Measurements from ENCODE around the gene OPN3. TPM values are rescaled to one million over a fixed set of nuclear protein-coding genes. Genes with fewer than 3 reads are reported as not detected.

The OPN3 gene
- total RNA-seq, 1 donor from 2014 or later: 12.5 TPM

GRCh38 chr1:241557031-241557430 lies 83.1 kb downstream of the OPN3 start:
- H3K27ac Mint-ChIP-seq (ENCODE audit: unreplicated experiment): no peak overlapping the region
- no peaks in the 10 kb centered on the region for H3K36me3 Mint-ChIP-seq (ENCODE audit: unreplicated experiment)
- DNase-seq: no peak
- no peaks in the 10 kb centered on the region for H3K4me1 Mint-ChIP-seq (ENCODE audit: low read depth, unreplicated experiment)
- TF ChIP-seq, protein P1, sequence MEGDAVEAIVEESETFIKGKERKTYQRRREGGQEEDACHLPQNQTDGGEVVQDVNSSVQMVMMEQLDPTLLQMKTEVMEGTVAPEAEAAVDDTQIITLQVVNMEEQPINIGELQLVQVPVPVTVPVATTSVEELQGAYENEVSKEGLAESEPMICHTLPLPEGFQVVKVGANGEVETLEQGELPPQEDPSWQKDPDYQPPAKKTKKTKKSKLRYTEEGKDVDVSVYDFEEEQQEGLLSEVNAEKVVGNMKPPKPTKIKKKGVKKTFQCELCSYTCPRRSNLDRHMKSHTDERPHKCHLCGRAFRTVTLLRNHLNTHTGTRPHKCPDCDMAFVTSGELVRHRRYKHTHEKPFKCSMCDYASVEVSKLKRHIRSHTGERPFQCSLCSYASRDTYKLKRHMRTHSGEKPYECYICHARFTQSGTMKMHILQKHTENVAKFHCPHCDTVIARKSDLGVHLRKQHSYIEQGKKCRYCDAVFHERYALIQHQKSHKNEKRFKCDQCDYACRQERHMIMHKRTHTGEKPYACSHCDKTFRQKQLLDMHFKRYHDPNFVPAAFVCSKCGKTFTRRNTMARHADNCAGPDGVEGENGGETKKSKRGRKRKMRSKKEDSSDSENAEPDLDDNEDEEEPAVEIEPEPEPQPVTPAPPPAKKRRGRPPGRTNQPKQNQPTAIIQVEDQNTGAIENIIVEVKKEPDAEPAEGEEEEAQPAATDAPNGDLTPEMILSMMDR (IDR thresholded peaks at IDR 0.05; ENCODE audit: partially characterized antibody, unreplicated experiment): no peak
- H3K9me3 Mint-ChIP-seq (ENCODE audit: unreplicated experiment): no peaks in the 10 kb centered on the region
- H3K27me3 Mint-ChIP-seq (ENCODE audit: unreplicated experiment): peaks cover 2% of the 10 kb centered on the region
- no peak overlapping the region for H3K4me3 Mint-ChIP-seq (ENCODE audit: unreplicated experiment)

DNA sequence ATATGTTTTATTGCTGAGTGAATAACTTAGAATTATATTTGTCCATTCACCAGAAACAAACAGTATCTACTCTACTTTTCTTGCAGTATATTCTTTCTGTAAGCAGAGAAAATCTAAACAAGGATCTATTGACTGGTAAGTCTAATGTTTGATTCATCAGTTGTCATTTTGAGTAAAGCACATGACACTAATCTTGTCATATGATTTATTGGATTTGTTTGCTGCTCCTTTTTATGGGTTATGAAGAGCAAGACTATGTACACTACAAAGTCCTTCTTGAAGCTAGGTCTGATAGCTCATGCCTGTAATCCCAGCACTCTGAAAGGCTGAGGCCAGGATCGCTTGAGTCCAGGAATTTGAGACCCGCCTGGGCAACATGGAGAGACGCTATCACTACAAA lies 84.6 kb downstream of the OPN3 start:
- Mint-ChIP-seq H3K4me1 (ENCODE audit: low read depth, unreplicated experiment) (no peaks in the 10 kb centered on the region), H3K36me3 (ENCODE audit: unreplicated experiment) (no peaks in the 10 kb centered on the region), H3K9me3 (ENCODE audit: unreplicated experiment) (no peaks in the 10 kb centered on the region), H3K27ac (ENCODE audit: unreplicated experiment) (no peak overlapping the region), H3K27me3 (ENCODE audit: unreplicated experiment) (no peaks in the 10 kb centered on the region), H3K4me3 (ENCODE audit: unreplicated experiment) (no peak overlapping the region)
- TF ChIP-seq, protein P1 (IDR thresholded peaks at IDR 0.05; ENCODE audit: partially characterized antibody, unreplicated experiment): no peak
- DNase-seq: no peak

GRCh38 chr1:241553886-241554592 lies 86.1 kb downstream of the OPN3 start:
- no peak overlapping the region for H3K27ac Mint-ChIP-seq (ENCODE audit: unreplicated experiment)
- H3K27me3 Mint-ChIP-seq (ENCODE audit: unreplicated experiment): no peaks in the 10 kb centered on the region
- no peaks in the 10 kb centered on the region for H3K9me3 Mint-ChIP-seq (ENCODE audit: unreplicated experiment)
- DNase-seq: no peak
- H3K4me3 Mint-ChIP-seq (ENCODE audit: unreplicated experiment): no peak overlapping the region
- TF ChIP-seq, protein P1 (IDR thresholded peaks at IDR 0.05; ENCODE audit: partially characterized antibody, unreplicated experiment): no peak
- H3K4me1 Mint-ChIP-seq (ENCODE audit: low read depth, unreplicated experiment): no peaks in the 10 kb centered on the region
- no peaks in the 10 kb centered on the region for H3K36me3 Mint-ChIP-seq (ENCODE audit: unreplicated experiment)

GRCh38 chr1:241551759-241552638 lies 88.2 kb downstream of the OPN3 start:
- DNase-seq: no peak
- Mint-ChIP-seq H3K4me3 (ENCODE audit: unreplicated experiment) (no peak overlapping the region), H3K9me3 (ENCODE audit: unreplicated experiment) (no peaks in the 10 kb centered on the region), H3K36me3 (ENCODE audit: unreplicated experiment) (no peaks in the 10 kb centered on the region), H3K4me1 (ENCODE audit: low read depth, unreplicated experiment) (no peaks in the 10 kb centered on the region), H3K27ac (ENCODE audit: unreplicated experiment) (no peak overlapping the region), H3K27me3 (ENCODE audit: unreplicated experiment) (no peaks in the 10 kb centered on the region)
- TF ChIP-seq, protein P1 (IDR thresholded peaks at IDR 0.05; ENCODE audit: partially characterized antibody, unreplicated experiment): no peak

DNA sequence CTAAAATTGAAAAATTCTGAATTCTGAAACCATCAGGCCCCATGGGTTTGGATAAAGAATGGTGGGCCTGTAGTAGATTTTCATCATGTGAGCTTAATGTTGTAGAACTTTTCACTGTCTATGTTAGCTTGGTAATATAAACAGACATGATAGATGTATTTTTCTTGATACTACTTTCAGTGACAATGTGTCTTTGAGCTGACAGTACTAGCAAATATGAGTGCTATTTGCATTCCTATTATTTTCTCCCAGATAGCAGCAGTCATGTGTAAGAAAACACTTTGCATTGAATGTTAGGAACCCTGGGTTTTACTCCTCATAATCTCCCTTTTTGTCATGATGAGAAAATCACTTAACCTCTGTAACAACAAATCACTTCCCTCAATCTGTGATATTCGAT lies 89.9 kb downstream of the OPN3 start:
- Mint-ChIP-seq H3K9me3 (ENCODE audit: unreplicated experiment) (no peaks in the 10 kb centered on the region), H3K27ac (ENCODE audit: unreplicated experiment) (no peak overlapping the region), H3K27me3 (ENCODE audit: unreplicated experiment) (no peaks in the 10 kb centered on the region), H3K36me3 (ENCODE audit: unreplicated experiment) (no peaks in the 10 kb centered on the region), H3K4me1 (ENCODE audit: low read depth, unreplicated experiment) (no peaks in the 10 kb centered on the region), H3K4me3 (ENCODE audit: unreplicated experiment) (no peak overlapping the region)
- no peak for DNase-seq
- TF ChIP-seq, protein P1 (IDR thresholded peaks at IDR 0.05; ENCODE audit: partially characterized antibody, unreplicated experiment): no peak
